K562 (cell line): ENCODE data around the gene RPAIN. TPM values are rescaled to one million over a fixed set of nuclear protein-coding genes. Genes with fewer than 3 reads are reported as not detected.

Source experiments
- CGGBP1 ChIP-seq: fragments of 250-450 bp; sonication (Bioruptor Pico); IDR thresholded peaks from 2 replicates; pipeline ENCODE4 v1.9.0; 2021; ENCODE audit warnings: mild to moderate bottlenecking
- EP400 ChIP-seq: fragments of 450-650 bp; IDR thresholded peaks from 2 replicates; pipeline ENCODE4 v1.6.1; 2017; ENCODE audit warnings: antibody characterized with exemption, mild to moderate bottlenecking, moderate library complexity
- KAT7 ChIP-seq: sonication (generic); formaldehyde crosslinking; IDR thresholded peaks from 2 replicates; pipeline ENCODE4 v1.8.0; 2022; ENCODE audit warnings: missing genetic modification reagents, mild to moderate bottlenecking, borderline replicate concordance
- MCM3 ChIP-seq: fragments of 450-650 bp; IDR thresholded peaks from 2 replicates; pipeline ENCODE4 v1.6.1; 2016
- MYC ChIP-seq, 2 experiments: fragments of 250-450 bp in 1 of 2; sonication (Bioruptor Pico) in 1 of 2; IDR thresholded peaks; 2 replicates each; pipeline versions ENCODE4 v1.5.1 to v1.6.1; 2012 to 2021; ENCODE audit warnings: low read depth in 2 of 2, borderline replicate concordance in 1 of 2, improper control_type of control experiment in 1 of 2, low read length in 1 of 2, mild to moderate bottlenecking in 1 of 2, moderate library complexity in 1 of 2
- NKRF ChIP-seq: fragments of 450-650 bp; IDR thresholded peaks from 2 replicates; pipeline ENCODE4 v1.6.1; 2016; ENCODE audit warnings: borderline replicate concordance
- SAP30 ChIP-seq: fragments of 200-600 bp; sonication (generic); IDR thresholded peaks from 2 replicates; pipeline ENCODE4 v1.6.1; 2012; ENCODE audit warnings: borderline replicate concordance, low read depth, mild to moderate bottlenecking, moderate library complexity, low read length, control low read depth, inconsistent platforms; ENCODE audit not compliant: insufficient read depth, poor library complexity, severe bottlenecking
- TCF15 ChIP-seq: fragments of 250-450 bp; sonication (Bioruptor Pico); IDR thresholded peaks from 2 replicates; pipeline ENCODE4 v1.8.0; 2022; ENCODE audit warnings: moderate library complexity, mild to moderate bottlenecking, inconsistent platforms
- ZBTB40 ChIP-seq, 2 experiments: fragments of 450-650 bp in 1 of 2; sonication (generic) in 1 of 2; formaldehyde crosslinking in 1 of 2; IDR thresholded peaks; 2 replicates each; pipeline versions ENCODE4 v1.7.1 to v1.9.0; 2016 to 2022; ENCODE audit warnings: inconsistent platforms in 1 of 2, mild to moderate bottlenecking in 1 of 2, missing genetic modification reagents in 1 of 2
- ZNF398 ChIP-seq: fragments of 250-450 bp; sonication (Bioruptor Pico); IDR thresholded peaks from 2 replicates; pipeline ENCODE4 v1.8.0; 2021; ENCODE audit warnings: moderate library complexity, mild to moderate bottlenecking, inconsistent platforms
- polyA plus RNA-seq, 8 experiments: library from polyadenylated mRNA; depleted of rRNA in 4 of 8; stranded (reverse) in 5 of 8; unstranded in 3 of 8; fragments of >200 nt; fragmentation: Nextera tagmentation in 2 of 8; fragmentation: Illumina TruSeq in 1 of 8; extraction: Ambion mirVana in 2 of 8; extraction: Trizol in 1 of 8; gene quantifications; 2 replicates each; pipeline versions ENCODE4 v1.2.1 to v1.2.3, GENCODE V29; 2011 to 2014; ENCODE audit warnings: inconsistent platforms in 1 of 8, missing spikeins in 1 of 8
- total RNA-seq, 7 experiments: library from RNA; depleted of rRNA in 6 of 7; stranded (reverse); fragments of >200 nt in 6 of 7; fragmentation: Illumina TruSeq in 2 of 7; extraction: Trizol in 2 of 7; gene quantifications; 2 replicates each; pipeline versions ENCODE4 v1.2.1 to v1.2.3, GENCODE V29; 2011 to 2021; ENCODE audit warnings: low replicate concordance in 1 of 7

Gene RPAIN
- total and polyA plus RNA-seq, 9 of the 15 experiments (the other 6 are each of a cell fraction or from before 2014, with no cell fraction given) = 27.3 to 63.7 (median 38.5) TPM

GRCh38 chr17:5419356-5419958, 525 bp upstream of the RPAIN start, which contains the start of gene NUP88 (continued):
- no peak for TF ChIP-seq ZNF398 (CRISPR knock-in tag)
- peak; percentile 88; the same call in 1 of the 2 replicates for TF ChIP-seq EP400
- no peak for TF ChIP-seq MCM3
- no peak for TF ChIP-seq TCF15
- peak; percentile 54 for TF ChIP-seq SAP30
- TF ChIP-seq MYC (IDR thresholded peaks at IDR 0.05; ENCODE audit: low read depth, low read length) = no peak; the same call in 1 of the 2 replicates
- TF ChIP-seq MYC (CRISPR knock-in tag; IDR thresholded peaks at IDR 0.05; ENCODE audit: borderline replicate concordance, low read depth) = no peak
- no peak for TF ChIP-seq CGGBP1 (CRISPR knock-in tag)
- peak; percentile 64 for TF ChIP-seq ZBTB40 (IDR thresholded peaks at IDR 0.05)
- TF ChIP-seq ZBTB40 (CRISPR knock-in tag; IDR thresholded peaks at IDR 0.05) = no peak
- TF ChIP-seq NKRF = no peak
- 0 out of 2 replicates have a peak, but pooled peaks have one; percentile 13 for TF ChIP-seq KAT7 (CRISPR knock-in tag)
